Calu3 (cell line): ENCODE results near the gene RNF44. TPM values are rescaled to one million over a fixed set of nuclear protein-coding genes. Genes with fewer than 3 reads are reported as not detected.

Experiments
- BruUV-seq: library from RNA; stranded (reverse); fragments of 400-500 nt; replicated peaks from 2 replicates; lab custom pipeline; 2021; lab: Mats Ljungman, UMichigan
- CTCF ChIA-PET: fragments of 300-600 bp; sonication (Branson Sonifier 250); formaldehyde crosslinking; loops from one replicate; lab custom pipeline; 2022; ENCODE audit warnings: antibody characterized with exemption; lab: Charles Lee
- DNase-seq: peaks from one replicate; pipeline ENCODE4 v3.0.0; 2022
- H3K27ac Mint-ChIP-seq: one replicate; pipeline ENCODE4 v1.8.0; 2022; ENCODE audit warnings: mixed read lengths; ENCODE audit not compliant: unreplicated experiment
- H3K27me3 Mint-ChIP-seq: one replicate; pipeline ENCODE4 v1.8.0; 2022; ENCODE audit warnings: mixed read lengths; ENCODE audit not compliant: unreplicated experiment
- H3K36me3 Mint-ChIP-seq: one replicate; pipeline ENCODE4 v1.8.0; 2022; ENCODE audit warnings: mild to moderate bottlenecking, moderate library complexity, mixed read lengths; ENCODE audit not compliant: insufficient read depth, unreplicated experiment
- H3K4me1 Mint-ChIP-seq: one replicate; pipeline ENCODE4 v1.8.0; 2022; ENCODE audit warnings: mild to moderate bottlenecking, low read depth, mixed read lengths; ENCODE audit not compliant: unreplicated experiment
- H3K4me3 Mint-ChIP-seq: one replicate; pipeline ENCODE4 v1.8.0; 2022; ENCODE audit warnings: mild to moderate bottlenecking, low read depth, moderate library complexity, mixed read lengths; ENCODE audit not compliant: unreplicated experiment
- H3K9me3 Mint-ChIP-seq: one replicate; pipeline ENCODE4 v1.8.0; 2022; ENCODE audit warnings: low read depth, mixed read lengths; ENCODE audit not compliant: unreplicated experiment
- CTCF ChIP-seq: fragments of 200-600 bp; IDR thresholded peaks from one replicate; pipeline ENCODE4 v1.8.0; 2022; ENCODE audit warnings: antibody characterized with exemption; ENCODE audit not compliant: unreplicated experiment
- intact Hi-C: fragments of 100-400 bp; cut with micrococcal nuclease; formaldehyde crosslinking; loops from one replicate; pipeline ENCODE4 v1.10.0; 2022; ENCODE audit not compliant: unreplicated experiment
- total RNA-seq: library from RNA; stranded (reverse); gene quantifications from 2 replicates; pipeline ENCODE4 v1.2.3, GENCODE V29; 2022

RNF44 gene
- total RNA-seq, 1 experiment from 2014 or later = 82.3 TPM

GRCh38 chr5:176530983-176531901 lies 6.0 kb downstream of the RNF44 start:
- no TSS peak for BruUV-seq
- Mint-ChIP-seq H3K9me3 (no peaks in the 10 kb centered on the region), H3K27ac (no peak overlapping the region), H3K4me3 (no peak overlapping the region), H3K27me3 (no peaks in the 10 kb centered on the region), H3K4me1 (peaks cover 30% of the 10 kb centered on the region), H3K36me3 (peaks cover 26% of the 10 kb centered on the region)
- CTCF ChIA-PET = no interaction called here
- TF ChIP-seq CTCF = no peak
- intact Hi-C loops = no loop called here
- no peak for DNase-seq

- BruUV-seq = no TSS peak
- Mint-ChIP-seq H3K4me3 (no peak overlapping the region), H3K27me3 (no peaks in the 10 kb centered on the region), H3K4me1 (peaks cover 25% of the 10 kb centered on the region), H3K9me3 (no peaks in the 10 kb centered on the region), H3K27ac (no peak overlapping the region), H3K36me3 (peaks cover 19% of the 10 kb centered on the region)
- intact Hi-C loops = no loop called here
- DNase-seq = no peak
- CTCF ChIA-PET = no interaction called here
- no peak for TF ChIP-seq CTCF
These were observed 6.7 kb downstream of the RNF44 start for GRCh38 chr5:176530393-176530982.

GRCh38 chr5:176529741-176530141 lies 7.5 kb downstream of the RNF44 start:
- intact Hi-C loops = no loop called here
- TF ChIP-seq CTCF = no peak
- Mint-ChIP-seq H3K4me3 (no peak overlapping the region), H3K4me1 (peaks cover 18% of the 10 kb centered on the region), H3K36me3 (peaks cover 11% of the 10 kb centered on the region), H3K9me3 (no peaks in the 10 kb centered on the region), H3K27me3 (no peaks in the 10 kb centered on the region), H3K27ac (no peak overlapping the region)
- no TSS peak for BruUV-seq
- DNase-seq = no peak
- CTCF ChIA-PET = no interaction called here

- no peak for DNase-seq
- intact Hi-C loops = no loop called here
- Mint-ChIP-seq H3K27ac (no peak overlapping the region), H3K4me1 (peaks cover 12% of the 10 kb centered on the region), H3K27me3 (no peaks in the 10 kb centered on the region), H3K4me3 (no peak overlapping the region), H3K36me3 (peaks cover 11% of the 10 kb centered on the region), H3K9me3 (no peaks in the 10 kb centered on the region)
- no peak for TF ChIP-seq CTCF
- CTCF ChIA-PET = no interaction called here
- BruUV-seq = no TSS peak
These were observed 8.0 kb downstream of the RNF44 start for GRCh38 chr5:176529116-176529740.
